VCaP (cell line): ENCODE results near the gene TAF11L10.
"Not testable (repeated sequence)": the region's sequence is repeated elsewhere in the genome, so short reads cannot be mapped to it uniquely, and the experiment has no call there.

Experiments
- H3K27ac ChIP-seq: fragments of 450-650 bp; 2 replicates; pipeline ENCODE4 v1.5.1; 2017
- TF ChIP-seq, protein P1 (sequence below): fragments of 450-650 bp; conservative IDR thresholded peaks from 2 replicates; pipeline ENCODE4 v1.5.1; 2017; ENCODE audit warnings: mild to moderate bottlenecking, moderate library complexity

Gene TAF11L10

DNA sequence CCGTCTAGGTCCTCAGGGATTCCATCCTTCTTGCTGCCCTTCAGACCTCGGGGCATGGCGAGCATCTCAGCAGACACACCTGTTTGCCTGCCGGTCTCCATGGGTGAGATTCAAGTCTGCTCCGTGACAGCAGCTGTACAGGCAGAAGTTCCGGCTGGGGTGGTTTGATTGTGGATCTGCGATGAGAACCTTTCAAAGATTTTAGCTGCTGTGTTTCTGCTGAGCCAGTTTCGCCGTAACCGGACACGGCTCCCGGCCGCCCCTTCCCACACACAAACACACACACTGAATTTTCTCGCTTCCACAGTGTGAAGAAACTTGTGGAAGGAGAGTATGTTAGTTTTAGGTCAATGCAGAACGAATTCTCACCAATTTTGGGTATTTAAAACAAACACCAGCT lies at the start of gene TAF11L10:
TSS of gene TAF11L10 (minus strand) at position 101 of the 400 bp plus-strand sequence.
- not testable (repeated sequence) for H3K27ac ChIP-seq

DNA sequence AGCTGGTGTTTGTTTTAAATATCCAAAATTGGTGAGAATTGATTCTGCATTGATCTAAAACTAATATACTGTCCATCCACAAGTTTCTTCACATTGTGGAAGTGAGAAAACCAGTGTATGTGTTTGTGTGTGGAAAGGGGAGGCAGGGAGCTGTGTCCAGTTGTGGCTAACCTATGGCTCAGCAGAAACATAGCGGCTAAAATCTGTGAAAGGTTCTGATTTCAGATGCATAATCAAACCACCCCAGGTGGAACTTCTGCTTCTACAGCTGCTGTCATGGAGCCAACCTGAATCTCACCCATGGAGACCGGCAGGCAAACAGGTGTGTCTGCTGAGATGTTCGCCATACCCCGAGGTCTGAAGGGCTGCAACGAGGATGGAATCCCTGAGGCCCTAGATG lies 36.5 kb upstream of the TAF11L10 start, which contains the start of gene TAF11L14:
TSS of gene TAF11L14 (plus strand) at position 301 of the 400 bp plus-strand sequence.
- H3K27ac ChIP-seq: no peak within 1 kb of the TSS
- TF ChIP-seq, protein P1, sequence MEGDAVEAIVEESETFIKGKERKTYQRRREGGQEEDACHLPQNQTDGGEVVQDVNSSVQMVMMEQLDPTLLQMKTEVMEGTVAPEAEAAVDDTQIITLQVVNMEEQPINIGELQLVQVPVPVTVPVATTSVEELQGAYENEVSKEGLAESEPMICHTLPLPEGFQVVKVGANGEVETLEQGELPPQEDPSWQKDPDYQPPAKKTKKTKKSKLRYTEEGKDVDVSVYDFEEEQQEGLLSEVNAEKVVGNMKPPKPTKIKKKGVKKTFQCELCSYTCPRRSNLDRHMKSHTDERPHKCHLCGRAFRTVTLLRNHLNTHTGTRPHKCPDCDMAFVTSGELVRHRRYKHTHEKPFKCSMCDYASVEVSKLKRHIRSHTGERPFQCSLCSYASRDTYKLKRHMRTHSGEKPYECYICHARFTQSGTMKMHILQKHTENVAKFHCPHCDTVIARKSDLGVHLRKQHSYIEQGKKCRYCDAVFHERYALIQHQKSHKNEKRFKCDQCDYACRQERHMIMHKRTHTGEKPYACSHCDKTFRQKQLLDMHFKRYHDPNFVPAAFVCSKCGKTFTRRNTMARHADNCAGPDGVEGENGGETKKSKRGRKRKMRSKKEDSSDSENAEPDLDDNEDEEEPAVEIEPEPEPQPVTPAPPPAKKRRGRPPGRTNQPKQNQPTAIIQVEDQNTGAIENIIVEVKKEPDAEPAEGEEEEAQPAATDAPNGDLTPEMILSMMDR: no peak

DNA sequence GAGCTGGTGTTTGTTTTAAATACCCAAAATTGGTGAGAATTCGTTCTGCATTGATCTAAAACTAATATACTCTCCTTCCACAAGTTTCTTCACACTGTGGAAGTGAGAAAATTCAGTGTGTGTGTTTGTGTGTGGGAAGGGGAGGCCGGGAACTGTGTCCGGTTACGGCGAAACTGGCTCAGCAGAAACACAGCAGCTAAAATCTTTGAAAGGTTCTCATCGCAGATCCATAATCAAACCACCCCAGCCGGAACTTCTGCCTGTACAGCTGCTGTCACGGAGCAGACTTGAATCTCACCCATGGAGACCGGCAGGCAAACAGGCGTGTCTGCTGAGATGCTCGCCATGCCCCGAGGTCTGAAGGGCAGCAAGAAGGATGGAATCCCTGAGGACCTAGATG lies 34.2 kb upstream of the TAF11L10 start, which contains the start of gene TAF11L13:
TSS of gene TAF11L13 (plus strand) at position 301 of the 400 bp plus-strand sequence.
- H3K27ac ChIP-seq: not testable (repeated sequence)

DNA sequence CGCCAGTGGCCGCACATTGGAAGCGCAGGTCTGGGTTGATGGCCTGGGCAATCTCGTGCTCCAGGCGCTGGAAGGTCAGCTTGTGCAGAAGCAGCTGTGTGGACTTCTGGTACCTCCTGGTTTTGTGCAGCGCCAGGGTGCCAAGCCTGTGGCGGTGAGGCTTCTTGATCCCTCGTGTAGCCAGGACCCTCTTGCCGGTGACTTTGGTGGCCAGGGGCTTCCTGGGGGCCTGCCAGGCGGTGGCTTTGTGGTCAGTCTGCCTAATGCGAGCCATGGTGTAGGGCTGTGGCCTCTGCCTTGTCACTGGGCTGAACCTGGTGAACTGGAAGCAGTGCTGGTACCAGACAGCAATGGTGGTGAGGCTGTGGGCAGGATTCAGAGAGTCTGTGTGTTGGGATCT lies 28.1 kb upstream of the TAF11L10 start:
- TF ChIP-seq, protein P1: no peak
- H3K27ac ChIP-seq: no peak overlapping the region

DNA sequence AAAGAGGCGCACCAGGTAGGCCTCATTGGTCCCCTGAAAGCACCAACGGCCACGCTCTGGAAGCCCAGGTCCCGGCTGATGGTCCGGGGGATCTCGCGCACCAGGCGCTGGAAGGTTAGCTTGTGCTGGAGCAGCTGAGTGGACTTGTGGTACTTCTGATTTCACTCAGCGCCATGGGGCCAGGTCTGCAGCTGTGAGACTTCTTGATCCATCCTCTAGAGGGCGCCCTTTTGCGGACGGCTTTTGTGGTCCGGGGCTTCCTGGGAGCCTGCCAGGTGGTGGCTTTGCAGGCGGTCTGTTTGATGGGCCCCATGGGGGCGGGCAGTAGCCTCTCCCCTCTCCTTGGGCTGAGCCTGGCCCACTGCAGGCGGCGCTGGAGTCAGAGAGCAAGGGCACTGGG lies 23.0 kb upstream of the TAF11L10 start:
- no peak overlapping the region for H3K27ac ChIP-seq
- TF ChIP-seq, protein P1: no peak; the same call in 1 of the 2 replicates

DNA sequence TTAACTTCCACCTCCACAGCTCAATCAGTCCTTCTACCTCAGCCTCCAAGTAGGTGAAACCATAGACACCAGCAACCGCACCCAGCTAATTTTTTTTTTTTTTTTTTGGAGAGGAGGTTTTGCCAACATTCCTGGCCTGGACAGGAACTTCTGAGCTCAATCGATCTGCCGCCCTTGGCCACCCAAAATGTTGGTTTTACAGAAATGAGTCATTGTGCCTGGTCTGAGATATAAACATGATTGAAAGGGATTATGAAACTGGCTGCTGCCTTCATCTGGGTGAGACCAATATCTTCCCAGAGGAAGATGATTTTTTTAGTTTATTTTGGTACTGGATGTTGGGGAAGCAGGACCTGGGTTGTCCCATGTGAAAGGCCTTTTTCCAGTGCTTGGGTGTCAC lies 21.7 kb upstream of the TAF11L10 start:
- TF ChIP-seq, protein P1: no peak
- no peak overlapping the region for H3K27ac ChIP-seq

DNA sequence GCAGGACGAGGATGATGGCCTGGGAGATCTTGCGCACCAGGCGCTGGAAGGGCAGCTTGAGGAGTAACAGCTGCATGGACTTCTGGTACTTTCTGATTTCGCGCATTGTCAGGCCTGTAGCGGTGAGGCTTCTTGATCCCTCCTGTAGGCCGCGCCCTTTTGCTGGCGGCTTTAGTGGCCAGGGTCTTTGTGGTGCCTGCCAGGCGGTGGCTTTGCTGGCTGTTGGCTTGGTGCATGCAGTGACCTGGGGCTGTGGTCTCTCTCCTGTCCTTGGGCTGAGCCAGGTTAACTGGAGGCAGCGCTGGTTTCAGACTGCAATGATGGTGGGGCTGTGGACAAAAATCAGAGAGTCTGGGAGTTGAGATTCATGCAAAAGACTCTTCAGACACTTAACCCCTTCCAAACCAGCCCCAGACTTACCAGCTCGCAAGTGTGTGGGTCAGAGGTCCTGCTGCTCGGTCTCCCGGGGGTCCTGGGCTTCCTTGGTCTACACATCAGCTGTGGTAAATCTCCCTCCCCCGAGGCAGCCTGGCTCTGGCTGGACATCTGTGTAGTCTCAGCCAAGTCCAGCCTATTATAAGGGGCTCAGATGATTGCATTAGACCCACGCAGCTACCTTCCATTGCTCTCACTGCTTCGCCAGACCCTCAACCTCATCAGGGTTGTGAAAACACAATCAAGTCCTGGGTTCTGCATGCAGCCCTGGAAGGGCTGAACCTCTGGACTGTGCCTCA lies 17.4 kb upstream of the TAF11L10 start:
- TF ChIP-seq, protein P1: no peak
- no peak overlapping the region for H3K27ac ChIP-seq

DNA sequence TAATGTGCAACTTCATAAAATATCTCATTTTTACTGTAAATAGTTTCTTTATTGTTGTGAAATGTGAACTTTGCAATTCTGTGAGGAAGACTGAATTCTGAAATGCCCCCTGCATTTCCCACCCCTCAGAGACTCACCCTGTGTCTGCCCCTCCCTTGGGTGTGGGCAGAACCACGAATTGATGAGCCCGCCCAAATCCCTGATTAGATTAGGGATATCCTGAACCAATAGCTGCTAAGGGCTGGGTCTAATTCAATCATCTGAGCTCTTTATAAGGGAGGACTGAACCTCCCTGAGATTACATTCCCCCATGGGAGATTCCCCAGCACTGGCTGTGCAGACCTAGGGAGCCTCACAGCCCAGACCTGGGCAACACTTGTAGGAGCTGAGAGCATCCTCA lies 12.5 kb upstream of the TAF11L10 start, which contains the start of gene TAF11L12:
TSS of gene TAF11L12 (plus strand) at position 301 of the 400 bp plus-strand sequence.
- H3K27ac ChIP-seq: not testable (repeated sequence)

DNA sequence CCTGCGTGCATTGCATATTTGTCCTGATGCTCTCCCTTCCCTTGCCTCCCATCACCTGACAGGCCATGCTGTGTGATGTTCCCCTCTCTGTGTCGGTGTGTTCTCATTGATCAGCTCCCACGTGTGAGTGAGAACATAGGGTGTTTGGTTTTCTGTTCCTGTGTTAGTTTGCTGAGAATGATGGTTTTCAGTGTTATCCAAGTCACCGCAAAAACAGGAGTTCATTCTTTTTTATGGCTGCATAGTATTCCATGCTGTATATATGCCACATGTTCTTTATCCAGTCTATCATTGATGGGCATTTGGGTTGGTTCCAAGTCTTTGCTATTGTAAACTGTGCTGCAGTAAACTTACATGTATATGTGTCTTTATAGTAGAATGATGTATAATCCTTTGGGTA lies 9.8 kb upstream of the TAF11L10 start:
- H3K27ac ChIP-seq: not testable (repeated sequence)

DNA sequence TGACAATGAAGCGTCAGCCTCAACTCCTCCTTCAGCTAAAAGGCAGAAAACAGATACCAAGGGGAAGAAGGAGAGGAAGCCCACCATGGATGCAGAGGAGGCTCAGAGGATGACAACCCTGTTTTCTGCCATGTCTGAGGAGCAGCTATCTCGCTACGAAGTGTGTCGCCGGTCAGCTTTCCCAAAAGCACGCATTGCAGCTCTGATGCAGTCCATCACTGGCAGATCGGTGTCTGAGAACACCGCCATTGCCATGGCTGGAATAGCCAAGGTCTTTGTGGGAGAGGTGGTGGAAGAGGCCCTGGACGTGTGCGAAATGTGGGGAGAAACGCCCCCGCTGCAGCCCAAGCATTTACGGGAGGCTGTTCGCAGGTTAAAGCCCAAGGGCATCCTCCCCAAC lies 7.3 kb upstream of the TAF11L10 start:
- no peak overlapping the region for H3K27ac ChIP-seq
- TF ChIP-seq, protein P1: no peak

DNA sequence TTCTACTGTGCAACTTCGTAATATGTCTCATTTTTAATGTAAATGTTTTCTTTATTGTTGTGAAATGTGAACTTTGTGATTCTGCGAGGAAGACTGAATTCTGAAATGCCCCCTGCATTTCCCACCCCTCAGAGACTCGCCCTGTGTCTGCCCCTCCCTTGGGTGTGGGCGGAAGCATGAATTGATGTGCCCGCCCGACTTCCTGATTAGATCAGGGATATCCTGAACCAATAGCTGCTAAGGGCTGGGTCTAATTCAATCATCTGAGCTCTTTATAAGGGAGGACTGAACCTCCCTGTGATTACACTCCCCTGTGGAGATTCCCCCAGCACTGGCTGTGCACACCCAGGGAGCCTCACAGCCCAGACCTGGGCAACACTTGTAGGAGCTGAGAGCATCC lies 6.3 kb upstream of the TAF11L10 start, which contains the start of gene TAF11L11:
TSS of gene TAF11L11 (plus strand) at position 304 of the 400 bp plus-strand sequence.
- H3K27ac ChIP-seq: not testable (repeated sequence)

DNA sequence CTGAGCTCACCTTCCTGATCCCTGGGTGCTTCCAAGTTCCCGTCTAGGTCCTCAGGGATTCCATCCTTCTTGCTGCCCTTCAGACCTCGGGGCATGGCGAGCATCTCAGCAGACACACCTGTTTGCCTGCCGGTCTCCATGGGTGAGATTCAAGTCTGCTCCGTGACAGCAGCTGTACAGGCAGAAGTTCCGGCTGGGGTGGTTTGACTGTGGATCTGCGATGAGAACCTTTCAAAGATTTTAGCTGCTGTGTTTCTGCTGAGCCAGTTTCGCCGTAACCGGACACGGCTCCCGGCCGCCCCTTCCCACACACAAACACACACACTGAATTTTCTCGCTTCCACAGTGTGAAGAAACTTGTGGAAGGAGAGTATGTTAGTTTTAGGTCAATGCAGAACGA lies 3.4 kb downstream of the TAF11L10 start, which contains the start of gene TAF11L9:
TSS of gene TAF11L9 (minus strand) at position 140 of the 400 bp plus-strand sequence.
- not testable (repeated sequence) for H3K27ac ChIP-seq

DNA sequence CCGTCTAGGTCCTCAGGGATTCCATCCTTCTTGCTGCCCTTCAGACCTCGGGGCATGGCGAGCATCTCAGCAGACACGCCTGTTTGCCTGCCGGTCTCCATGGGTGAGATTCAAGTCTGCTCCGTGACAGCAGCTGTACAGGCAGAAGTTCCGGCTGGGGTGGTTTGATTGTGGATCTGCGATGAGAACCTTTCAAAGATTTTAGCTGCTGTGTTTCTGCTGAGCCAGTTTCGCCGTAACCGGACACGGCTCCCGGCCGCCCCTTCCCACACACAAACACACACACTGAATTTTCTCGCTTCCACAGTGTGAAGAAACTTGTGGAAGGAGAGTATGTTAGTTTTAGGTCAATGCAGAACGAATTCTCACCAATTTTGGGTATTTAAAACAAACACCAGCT lies 6.8 kb downstream of the TAF11L10 start, which contains the start of gene TAF11L8:
TSS of gene TAF11L8 (minus strand) at position 101 of the 400 bp plus-strand sequence.
- not testable (repeated sequence) for H3K27ac ChIP-seq
